Suprapubic skin (tissue), 4 donors: ENCODE data around the gene XXYLT1.

Source experiments
- EP300 ChIP-seq: sonication (generic); formaldehyde crosslinking; IDR thresholded peaks from one replicate; pipeline ENCODE4 v1.6.1; 2017; ENCODE audit warnings: antibody characterized with exemption
- POLR2AphosphoS5 ChIP-seq, 3 donors: sonication (generic); formaldehyde crosslinking; IDR thresholded peaks; one replicate each; pipeline ENCODE4 v1.6.1; 2017; ENCODE audit warnings: antibody characterized with exemption in 3 of 3
- TF ChIP-seq, protein P1 (sequence below), 2 donors: fragments of 200-600 bp in 1 of 2; fragments of 450-650 bp in 1 of 2; sonication (generic) in 1 of 2; IDR thresholded peaks; one replicate each; pipeline ENCODE4 v1.5.1; 2016 to 2019; ENCODE audit warnings: antibody characterized with exemption in 2 of 2, mild to moderate bottlenecking in 1 of 2, moderate library complexity in 1 of 2

DNA sequence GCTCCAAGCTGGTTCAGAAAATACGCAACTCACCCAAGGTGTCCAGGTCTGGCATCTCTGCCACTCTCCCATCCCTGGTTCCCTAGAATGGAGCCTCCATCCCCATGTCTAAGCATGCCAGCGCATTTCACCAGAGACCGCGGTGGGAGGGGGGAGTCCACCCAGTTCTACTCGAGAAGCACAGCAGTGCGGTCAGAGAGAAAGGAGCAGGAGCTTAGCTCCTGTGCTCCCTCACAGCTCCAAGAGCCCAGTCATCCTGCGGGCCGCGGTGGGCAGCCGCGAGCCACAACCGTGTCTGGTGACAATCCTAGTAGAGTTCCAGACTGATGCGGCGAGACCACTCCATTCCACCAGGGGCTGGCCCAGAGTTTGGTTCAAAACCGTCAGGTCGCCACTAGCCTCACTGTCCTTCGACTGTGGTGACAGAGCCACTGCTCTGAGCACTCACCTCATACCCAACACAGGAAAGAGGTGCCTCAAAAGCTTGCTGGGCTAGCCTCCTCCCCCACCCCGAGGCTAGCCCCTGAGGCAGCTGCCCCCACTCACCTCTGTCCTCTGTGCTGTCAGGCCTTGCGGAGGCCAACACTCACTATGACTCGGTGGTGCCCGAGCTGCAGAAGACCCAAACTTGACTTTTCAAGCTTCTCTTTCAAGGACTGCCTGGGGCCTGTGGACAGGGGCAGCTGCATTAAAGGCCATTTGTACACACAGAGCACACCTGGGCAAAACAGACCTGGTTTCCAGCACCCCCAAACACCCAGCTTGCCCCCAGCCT is 185.4 kb downstream of the XXYLT1 start:
- TF ChIP-seq, protein P1, sequence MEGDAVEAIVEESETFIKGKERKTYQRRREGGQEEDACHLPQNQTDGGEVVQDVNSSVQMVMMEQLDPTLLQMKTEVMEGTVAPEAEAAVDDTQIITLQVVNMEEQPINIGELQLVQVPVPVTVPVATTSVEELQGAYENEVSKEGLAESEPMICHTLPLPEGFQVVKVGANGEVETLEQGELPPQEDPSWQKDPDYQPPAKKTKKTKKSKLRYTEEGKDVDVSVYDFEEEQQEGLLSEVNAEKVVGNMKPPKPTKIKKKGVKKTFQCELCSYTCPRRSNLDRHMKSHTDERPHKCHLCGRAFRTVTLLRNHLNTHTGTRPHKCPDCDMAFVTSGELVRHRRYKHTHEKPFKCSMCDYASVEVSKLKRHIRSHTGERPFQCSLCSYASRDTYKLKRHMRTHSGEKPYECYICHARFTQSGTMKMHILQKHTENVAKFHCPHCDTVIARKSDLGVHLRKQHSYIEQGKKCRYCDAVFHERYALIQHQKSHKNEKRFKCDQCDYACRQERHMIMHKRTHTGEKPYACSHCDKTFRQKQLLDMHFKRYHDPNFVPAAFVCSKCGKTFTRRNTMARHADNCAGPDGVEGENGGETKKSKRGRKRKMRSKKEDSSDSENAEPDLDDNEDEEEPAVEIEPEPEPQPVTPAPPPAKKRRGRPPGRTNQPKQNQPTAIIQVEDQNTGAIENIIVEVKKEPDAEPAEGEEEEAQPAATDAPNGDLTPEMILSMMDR (IDR thresholded peaks at IDR 0.05) = no peak
- TF ChIP-seq POLR2AphosphoS5 (IDR thresholded peaks at IDR 0.05) (no peak), EP300 (no peak)
